OCI-M2 (cell line): ENCODE measurements around the gene PLA2G1B.
"Not testable (repeated sequence)": the region's sequence is repeated elsewhere in the genome, so short reads cannot be mapped to it uniquely, and the experiment has no call there.

ENCODE experiments used
- DNase-seq: peaks from one replicate; lab custom pipeline; 2025; ENCODE audit not compliant: unreplicated experiment; lab: John Stamatoyannopoulos, UW

The PLA2G1B gene

GRCh38 chr12:120359128-120359527, 31.5 kb upstream of the PLA2G1B start:
- no peak for DNase-seq

- DNase-seq: no peak
Observed at GRCh38 chr12:120358412-120359100, 31.0 kb upstream of the PLA2G1B start.

GRCh38 chr12:120357104-120357503, 29.5 kb upstream of the PLA2G1B start:
- no peak for DNase-seq

GRCh38 chr12:120356567-120357030, 29.0 kb upstream of the PLA2G1B start:
- DNase-seq: peak; percentile 35

- DNase-seq: no peak
Observed at GRCh38 chr12:120353556-120354317, 26.2 kb upstream of the PLA2G1B start.

GRCh38 chr12:120353136-120353535, 25.6 kb upstream of the PLA2G1B start:
- DNase-seq: no peak

GRCh38 chr12:120352117-120352516, 24.5 kb upstream of the PLA2G1B start:
- DNase-seq: no peak

GRCh38 chr12:120350576-120351350, 23.2 kb upstream of the PLA2G1B start:
- no peak for DNase-seq

DNA sequence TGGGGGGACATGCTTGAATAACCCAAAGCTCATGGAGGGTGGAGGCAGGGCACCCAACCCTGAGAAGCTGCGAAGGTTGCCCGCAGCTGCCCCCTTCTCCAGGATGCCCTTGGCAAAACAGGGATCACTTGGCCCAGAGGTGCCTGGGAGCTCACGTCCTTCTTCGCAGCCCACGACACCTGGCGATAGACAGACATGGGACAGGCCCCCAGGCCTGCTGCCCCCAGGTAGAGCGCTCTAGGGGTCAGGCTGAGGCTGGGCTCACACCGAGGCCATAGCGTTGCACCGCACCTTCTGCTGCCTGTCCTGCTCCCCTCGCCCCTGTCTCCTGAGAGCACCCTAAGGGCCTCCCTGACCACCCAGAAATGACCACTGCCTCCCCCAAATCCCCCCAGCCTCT, 20.2 kb upstream of the PLA2G1B start:
- no peak for DNase-seq

- no peak for DNase-seq
Observed at GRCh38 chr12:120346681-120347080, 19.1 kb upstream of the PLA2G1B start.

- no peak for DNase-seq
Observed at GRCh38 chr12:120346031-120346430, 18.5 kb upstream of the PLA2G1B start.

DNA sequence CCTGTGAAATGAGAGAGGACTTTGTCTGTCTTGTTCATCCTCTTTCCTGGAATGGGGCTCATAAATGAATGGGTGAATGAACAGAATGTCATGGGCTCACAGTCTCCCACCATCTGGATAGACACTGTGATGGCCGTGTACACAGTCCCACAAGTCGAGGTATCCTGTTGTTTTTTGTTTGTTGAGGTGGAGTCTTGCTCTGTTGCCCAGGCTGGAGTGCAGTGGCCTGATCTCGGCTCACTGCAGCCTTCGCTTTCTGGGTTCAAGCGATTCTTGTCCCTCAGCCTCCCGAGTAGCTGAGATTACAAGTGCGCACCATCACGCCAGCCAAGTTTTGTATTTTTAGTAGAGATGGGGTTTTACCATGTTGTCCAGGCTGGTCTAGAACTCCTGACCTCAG, 16.1 kb upstream of the PLA2G1B start:
- no peak for DNase-seq

DNA sequence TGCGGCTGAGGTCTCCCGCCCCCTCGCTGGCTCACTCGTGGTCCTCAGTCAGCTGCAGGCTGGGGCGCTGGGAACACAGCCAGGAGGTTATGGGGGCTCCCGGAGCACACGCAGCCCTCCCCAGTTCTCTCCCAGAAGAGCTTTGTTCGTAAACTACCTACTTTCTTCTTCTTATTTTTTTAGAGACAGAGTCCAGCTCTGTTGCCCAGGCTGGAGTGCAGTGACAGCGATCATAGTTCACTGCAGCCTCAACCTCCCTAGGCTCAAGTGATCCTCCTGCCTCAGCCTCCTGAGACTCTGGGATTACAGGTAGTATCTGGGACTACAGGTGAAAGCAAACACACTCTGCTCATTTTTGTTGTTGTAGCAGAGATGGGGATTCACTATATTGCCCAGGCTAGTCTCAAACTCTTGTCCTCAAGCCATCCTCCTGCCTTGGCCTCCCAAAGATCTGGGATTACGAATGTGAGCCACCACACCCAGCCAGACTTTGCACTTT, 15.5 kb upstream of the PLA2G1B start:
- no peak for DNase-seq

DNA sequence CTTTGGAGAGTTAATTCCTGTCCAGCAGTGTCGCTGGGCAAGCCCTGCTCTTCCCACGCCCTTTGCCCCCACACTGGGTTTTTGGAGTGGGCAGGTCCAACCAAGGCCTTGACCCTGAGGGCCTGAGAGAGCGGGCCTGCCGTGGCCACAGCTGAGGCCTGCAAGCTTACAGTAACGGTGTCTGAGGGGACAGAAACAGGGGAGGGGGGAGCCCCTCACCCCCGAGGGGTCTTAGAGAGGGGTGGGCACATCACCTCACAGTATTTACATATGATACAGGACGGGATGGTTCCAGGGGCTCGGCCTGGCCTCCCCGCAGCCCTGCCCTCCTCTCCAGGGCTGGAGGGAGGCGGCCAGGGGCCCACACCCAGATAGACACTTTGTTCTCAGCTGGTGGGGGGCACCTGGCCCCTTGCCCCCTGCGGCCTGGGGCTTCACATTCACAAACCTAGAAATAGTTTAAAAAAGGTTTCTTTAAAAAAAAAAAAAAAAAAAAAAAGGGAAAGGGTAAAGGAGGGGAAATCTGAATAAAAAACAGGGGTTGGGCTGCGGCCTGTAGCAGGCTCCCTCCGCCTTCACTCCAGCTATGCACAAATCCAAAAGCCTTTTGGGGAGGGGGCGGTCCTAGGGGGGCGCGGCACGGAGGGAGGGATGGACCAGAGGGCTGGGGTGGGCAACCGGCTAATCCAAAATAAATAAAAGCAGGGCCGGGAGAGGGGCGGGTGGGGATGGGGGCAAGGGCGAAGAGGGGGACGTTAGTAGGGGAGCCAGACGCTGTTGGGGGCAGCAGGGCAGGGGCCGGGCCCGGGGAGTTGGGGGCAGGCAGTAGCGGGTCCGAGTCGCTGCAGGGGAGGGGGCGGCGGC, 14.8 kb upstream of the PLA2G1B start:
- DNase-seq: no peak

GRCh38 chr12:120339256-120339655, 11.7 kb upstream of the PLA2G1B start:
- DNase-seq: no peak

DNA sequence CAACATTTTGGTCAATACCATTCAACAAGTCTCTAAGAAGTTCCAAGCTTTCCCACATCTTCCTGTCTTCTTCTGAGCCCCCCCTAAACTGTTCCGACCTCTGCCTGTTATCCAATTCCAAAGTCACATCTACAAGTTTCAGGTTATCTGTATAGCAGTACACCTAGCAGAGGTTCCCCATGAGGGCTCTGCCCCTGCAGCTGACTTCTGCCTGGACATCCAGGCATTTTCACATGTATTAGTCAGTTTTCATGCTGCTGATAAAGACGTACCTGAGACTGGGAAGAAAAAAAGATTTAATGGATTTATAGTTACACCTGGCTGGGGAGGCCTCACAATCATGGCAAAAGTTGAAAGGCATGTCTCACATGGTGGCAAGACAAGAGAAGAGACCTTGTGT, 10.2 kb upstream of the PLA2G1B start:
- DNase-seq: no peak

- DNase-seq: not testable (repeated sequence)
Observed at GRCh38 chr12:120336392-120336791, 8.8 kb upstream of the PLA2G1B start.

GRCh38 chr12:120335447-120335846, 7.9 kb upstream of the PLA2G1B start:
- not testable (repeated sequence) for DNase-seq

DNA sequence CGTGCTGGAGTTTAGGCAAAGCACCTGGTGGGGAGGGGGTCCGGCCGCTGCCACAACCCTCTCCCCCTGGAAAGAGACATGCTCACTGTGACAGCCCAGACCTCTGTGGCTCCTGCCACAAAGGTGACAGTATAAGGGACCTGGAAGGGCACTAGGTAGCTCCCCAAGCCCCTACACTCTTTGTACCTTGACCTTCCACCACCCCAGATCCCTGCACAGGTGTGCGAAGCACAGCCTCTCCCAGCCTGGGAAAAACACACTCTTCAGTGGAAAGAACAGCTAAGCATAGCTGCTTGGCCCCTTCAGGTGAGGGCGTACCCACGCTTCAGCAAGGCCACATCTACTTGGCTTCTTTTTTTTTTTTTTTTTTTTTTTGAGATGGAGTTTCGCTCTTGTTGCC, 4.9 kb upstream of the PLA2G1B start:
- no peak for DNase-seq

- DNase-seq: no peak
Observed at GRCh38 chr12:120332041-120332440, 4.5 kb upstream of the PLA2G1B start.

GRCh38 chr12:120331390-120331789, 3.8 kb upstream of the PLA2G1B start:
- DNase-seq: no peak
